DND-41 (cell line): Measurements from ENCODE around the gene DLG2.

Experiments
- EZH2 ChIP-seq: IDR thresholded peaks from 3 replicates; pipeline ENCODE4 v1.6.1; 2012; ENCODE audit warnings: borderline replicate concordance, low read depth, mild to moderate bottlenecking, moderate library complexity, low read length, inconsistent platforms; ENCODE audit not compliant: severe bottlenecking
- TF ChIP-seq, protein P1 (sequence below): IDR thresholded peaks from 2 replicates; pipeline ENCODE4 v1.5.1; 2012; ENCODE audit warnings: borderline replicate concordance, low read length, moderate library complexity, mild to moderate bottlenecking; ENCODE audit not compliant: poor library complexity, severe bottlenecking; ENCODE audit errors: extremely low read depth

DNA sequence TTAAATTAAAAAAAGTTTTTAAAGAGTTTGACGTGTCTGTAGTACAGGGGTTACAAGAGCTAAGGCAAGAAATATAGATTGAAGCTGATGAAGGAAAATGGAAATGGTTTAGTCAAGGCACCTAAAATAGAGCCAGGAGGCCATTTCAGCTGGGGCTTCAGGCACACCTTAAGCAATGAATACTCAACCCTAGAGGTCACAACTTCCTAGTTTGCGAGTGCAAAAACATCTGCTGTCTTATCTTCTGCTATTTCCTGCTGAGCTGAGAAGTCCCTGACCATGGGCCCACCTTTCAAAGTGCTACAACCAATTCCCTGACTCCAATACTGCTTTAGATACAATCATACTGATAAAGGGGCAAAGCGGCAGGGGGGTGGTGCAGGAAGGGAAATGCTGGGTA is 87.4 kb downstream of the DLG2 start:
- TF ChIP-seq, protein P1, sequence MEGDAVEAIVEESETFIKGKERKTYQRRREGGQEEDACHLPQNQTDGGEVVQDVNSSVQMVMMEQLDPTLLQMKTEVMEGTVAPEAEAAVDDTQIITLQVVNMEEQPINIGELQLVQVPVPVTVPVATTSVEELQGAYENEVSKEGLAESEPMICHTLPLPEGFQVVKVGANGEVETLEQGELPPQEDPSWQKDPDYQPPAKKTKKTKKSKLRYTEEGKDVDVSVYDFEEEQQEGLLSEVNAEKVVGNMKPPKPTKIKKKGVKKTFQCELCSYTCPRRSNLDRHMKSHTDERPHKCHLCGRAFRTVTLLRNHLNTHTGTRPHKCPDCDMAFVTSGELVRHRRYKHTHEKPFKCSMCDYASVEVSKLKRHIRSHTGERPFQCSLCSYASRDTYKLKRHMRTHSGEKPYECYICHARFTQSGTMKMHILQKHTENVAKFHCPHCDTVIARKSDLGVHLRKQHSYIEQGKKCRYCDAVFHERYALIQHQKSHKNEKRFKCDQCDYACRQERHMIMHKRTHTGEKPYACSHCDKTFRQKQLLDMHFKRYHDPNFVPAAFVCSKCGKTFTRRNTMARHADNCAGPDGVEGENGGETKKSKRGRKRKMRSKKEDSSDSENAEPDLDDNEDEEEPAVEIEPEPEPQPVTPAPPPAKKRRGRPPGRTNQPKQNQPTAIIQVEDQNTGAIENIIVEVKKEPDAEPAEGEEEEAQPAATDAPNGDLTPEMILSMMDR, result no peak
- no peak for TF ChIP-seq EZH2
